Erythroblast (primary cell): ENCODE measurements around the gene DIAPH2.

Source experiments
- GATA1 ChIP-seq: IDR thresholded peaks from 2 replicates; pipeline ENCODE4 v1.6.1; 2011; ENCODE audit warnings: low read depth, mild to moderate bottlenecking, control low read depth, low read length, moderate library complexity
- POLR2A ChIP-seq: IDR thresholded peaks from 2 replicates; pipeline ENCODE4 v1.6.1; 2011; ENCODE audit warnings: mild to moderate bottlenecking, low read length

DNA sequence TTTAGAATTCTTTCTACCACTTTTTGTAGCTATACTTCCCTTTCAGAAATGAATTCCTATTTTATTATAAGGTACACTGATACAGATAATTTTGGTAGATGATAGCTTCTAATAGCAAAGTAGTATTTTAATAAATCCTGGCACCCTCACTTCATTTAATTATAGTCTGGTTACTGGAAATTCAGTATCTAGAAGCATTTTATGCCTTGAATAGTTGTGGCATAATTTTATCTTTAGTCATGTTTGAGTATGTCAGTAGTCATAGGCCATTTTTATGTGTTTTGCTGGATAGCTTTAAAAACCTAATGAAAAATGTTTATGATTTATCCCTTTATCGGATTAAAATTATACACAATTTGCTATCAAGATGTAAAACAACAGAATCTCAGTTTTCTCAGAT is 92.3 kb downstream of the DIAPH2 start:
- TF ChIP-seq POLR2A: no peak
- no peak for TF ChIP-seq GATA1
